Measurements from ENCODE around the gene NAT14.

Gene NAT14

DNA sequence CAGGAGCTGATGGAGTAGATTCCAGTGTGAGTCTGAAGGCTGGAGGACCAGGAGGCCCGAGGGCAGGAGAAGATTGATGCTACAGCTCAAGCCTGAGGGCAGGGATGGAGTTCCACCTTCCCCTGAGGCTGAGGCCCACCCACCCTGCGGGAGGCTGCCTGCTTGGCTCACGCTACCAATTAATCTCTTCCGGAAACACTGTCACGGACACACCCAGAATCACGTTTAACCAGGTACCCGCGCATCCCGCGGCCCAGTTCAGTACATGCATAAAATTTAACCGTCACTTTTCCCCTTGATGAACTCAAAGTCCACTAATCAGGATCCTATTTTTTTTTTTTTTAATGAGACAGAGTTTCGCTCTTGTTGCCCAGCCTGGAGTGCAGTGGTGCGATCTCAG lies 13.7 kb upstream of the NAT14 start:
- TF ChIP-seq, protein P1, sequence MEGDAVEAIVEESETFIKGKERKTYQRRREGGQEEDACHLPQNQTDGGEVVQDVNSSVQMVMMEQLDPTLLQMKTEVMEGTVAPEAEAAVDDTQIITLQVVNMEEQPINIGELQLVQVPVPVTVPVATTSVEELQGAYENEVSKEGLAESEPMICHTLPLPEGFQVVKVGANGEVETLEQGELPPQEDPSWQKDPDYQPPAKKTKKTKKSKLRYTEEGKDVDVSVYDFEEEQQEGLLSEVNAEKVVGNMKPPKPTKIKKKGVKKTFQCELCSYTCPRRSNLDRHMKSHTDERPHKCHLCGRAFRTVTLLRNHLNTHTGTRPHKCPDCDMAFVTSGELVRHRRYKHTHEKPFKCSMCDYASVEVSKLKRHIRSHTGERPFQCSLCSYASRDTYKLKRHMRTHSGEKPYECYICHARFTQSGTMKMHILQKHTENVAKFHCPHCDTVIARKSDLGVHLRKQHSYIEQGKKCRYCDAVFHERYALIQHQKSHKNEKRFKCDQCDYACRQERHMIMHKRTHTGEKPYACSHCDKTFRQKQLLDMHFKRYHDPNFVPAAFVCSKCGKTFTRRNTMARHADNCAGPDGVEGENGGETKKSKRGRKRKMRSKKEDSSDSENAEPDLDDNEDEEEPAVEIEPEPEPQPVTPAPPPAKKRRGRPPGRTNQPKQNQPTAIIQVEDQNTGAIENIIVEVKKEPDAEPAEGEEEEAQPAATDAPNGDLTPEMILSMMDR (IDR thresholded peaks at IDR 0.05; ENCODE audit: insufficient read depth, low read depth, low read length, missing control alignments) = no peak
- no peak for DNase-seq (ENCODE audit: low read depth)
- no peak overlapping the region for H3K4me3 ChIP-seq (ENCODE audit: low read length)

GRCh38 chr19:55472463-55472862 lies 12.5 kb upstream of the NAT14 start:
- DNase-seq (ENCODE audit: low read depth) = peak; percentile 74
- TF ChIP-seq, protein P1 (IDR thresholded peaks at IDR 0.05; ENCODE audit: insufficient read depth, low read depth, low read length, missing control alignments) = no peak
- no peak overlapping the region for H3K4me3 ChIP-seq (ENCODE audit: low read length)

GRCh38 chr19:55473225-55474012 lies 11.6 kb upstream of the NAT14 start:
- TF ChIP-seq, protein P1 (IDR thresholded peaks at IDR 0.05; ENCODE audit: insufficient read depth, low read depth, low read length, missing control alignments) = no peak
- DNase-seq (ENCODE audit: low read depth) = no peak
- no peak overlapping the region for H3K4me3 ChIP-seq (ENCODE audit: low read length)

DNA sequence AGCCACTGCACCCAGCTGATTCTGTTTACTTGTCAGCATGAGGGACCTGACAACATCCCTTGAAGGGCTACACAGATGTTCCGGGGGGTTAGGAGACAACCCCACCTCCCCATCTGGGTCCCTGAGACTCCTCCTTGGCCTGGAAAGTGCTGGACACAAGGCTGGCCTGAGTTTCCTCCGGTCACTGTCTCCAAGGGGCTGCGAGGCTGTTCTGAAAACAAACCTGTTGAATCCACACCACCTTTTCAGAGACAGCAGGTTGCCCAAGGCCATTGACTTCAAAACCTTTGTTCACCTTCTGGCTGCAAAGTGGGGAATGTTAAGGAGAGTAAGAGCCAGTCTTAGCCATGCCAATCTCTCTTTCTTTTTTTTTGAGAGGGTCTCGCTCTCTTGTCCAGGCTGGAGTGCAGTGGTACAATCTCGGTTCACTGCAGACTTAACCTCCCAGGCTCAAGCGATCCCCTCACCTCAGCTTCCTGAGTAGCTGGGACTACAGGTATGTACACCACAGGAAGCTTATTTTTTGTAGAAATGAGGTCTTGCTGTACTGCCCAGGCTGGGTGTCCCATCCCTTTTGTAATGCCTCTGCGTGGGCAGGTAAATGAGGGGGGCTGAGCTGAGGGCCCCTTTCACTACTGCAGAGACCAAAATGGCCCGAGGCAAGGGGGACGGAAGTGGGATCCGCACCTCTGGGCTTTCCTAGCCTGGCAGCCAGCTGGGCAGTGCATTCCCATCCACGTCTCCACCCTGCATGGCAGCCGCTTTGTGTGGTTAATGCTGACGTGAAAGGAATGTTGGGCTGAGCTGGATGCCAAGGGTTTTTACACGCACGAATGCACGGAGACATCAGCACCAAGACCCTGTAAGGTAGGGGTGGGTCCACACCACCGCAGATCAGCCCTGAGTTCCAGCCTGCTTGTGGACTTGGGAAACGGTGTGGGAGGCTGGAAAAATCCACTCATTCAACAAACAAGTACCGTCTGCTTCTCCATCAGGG lies 10.4 kb upstream of the NAT14 start:
- TF ChIP-seq, protein P1 (IDR thresholded peaks at IDR 0.05; ENCODE audit: insufficient read depth, low read depth, low read length, missing control alignments) = no peak
- peak; percentile 69 for DNase-seq (ENCODE audit: low read depth)
- no peak overlapping the region for H3K4me3 ChIP-seq (ENCODE audit: low read length)

DNA sequence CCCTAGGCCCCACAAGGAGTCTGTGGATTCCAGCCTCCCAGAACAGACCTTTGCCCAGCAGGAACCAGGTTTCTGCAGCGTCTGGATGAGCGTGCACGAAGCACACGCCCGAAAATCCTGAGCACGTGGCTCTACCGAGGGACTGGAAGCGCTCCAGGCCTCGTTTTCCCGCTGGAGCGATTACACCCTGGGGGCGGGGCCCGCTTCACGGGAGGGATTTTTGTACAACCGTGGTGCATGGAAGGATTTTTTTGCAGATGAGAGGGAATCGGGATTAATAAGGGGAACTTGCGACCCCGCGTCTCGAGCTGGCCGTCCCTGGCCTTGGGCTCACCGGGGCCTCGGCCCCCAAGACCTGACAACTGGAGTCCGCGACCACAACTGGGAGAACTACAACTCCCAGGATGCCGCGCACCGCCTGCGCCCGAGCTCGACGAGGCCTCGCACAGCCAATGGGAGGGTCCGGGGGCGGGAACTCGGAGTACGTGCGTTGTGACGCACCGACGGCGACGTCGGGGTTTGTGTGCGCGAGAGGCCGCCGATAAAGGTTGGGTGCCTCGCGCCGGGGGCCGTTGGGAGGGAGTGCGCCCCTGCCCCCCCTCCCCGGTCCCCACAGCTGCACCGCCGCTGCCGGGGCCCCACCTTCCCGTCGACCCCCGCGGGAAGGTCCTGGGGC lies 8.8 kb upstream of the NAT14 start, which contains the start of gene ZNF628:
ZNF628 (plus strand) TSS at position 518 of the 676 bp plus-strand sequence. CDS start 3,294 bp downstream, outside the sequence.
- TF ChIP-seq, protein P1 (IDR thresholded peaks at IDR 0.05; ENCODE audit: insufficient read depth, low read depth, low read length, missing control alignments) = no peak
- peak within 1 kb of the TSS; percentile 71 for H3K4me3 ChIP-seq (ENCODE audit: low read length)
- DNase-seq (ENCODE audit: low read depth) = peak; percentile 99

DNA sequence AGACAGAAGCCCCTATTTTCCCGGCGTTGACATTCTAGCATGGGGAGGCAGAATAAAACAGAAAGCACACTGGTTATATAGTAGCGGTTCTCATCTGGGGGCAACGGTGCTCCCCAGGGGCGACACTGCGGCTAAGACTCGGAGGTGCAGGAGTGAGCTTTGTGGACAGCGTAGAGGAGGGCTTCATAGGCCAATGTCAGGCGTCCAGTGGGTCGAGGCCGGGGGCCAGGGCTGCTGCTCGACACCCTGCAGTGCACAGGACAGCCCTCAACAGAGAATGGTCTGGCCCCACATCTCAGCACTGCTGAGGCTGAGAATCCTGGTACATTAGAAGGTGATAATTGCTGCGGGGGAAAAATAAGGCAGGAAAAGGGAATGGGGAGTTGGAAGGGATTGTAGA lies 7.1 kb upstream of the NAT14 start:
- DNase-seq (ENCODE audit: low read depth) = no peak
- TF ChIP-seq, protein P1 (IDR thresholded peaks at IDR 0.05; ENCODE audit: insufficient read depth, low read depth, low read length, missing control alignments) = no peak
- peak overlapping the region; percentile 71 for H3K4me3 ChIP-seq (ENCODE audit: low read length)
